NCI-H2196 treated with DMSO at 0.1 percent for 48 hours (cell line): ENCODE results near the gene ZNF667.

Experiments used
- DNase-seq: peaks from one replicate; lab custom pipeline; 2025; ENCODE audit not compliant: unreplicated experiment; lab: John Stamatoyannopoulos, UW

Gene ZNF667

GRCh38 chr19:56476651-56477428 lies at the start of gene ZNF667:
Gene ZNF667 (minus strand): TSS chr19:56477345. CDS start chr19:56462370, 14,975 bp downstream.
- no peak for DNase-seq

- DNase-seq, result no peak
Observed at GRCh38 chr19:56525214-56525860, 48.2 kb upstream of the ZNF667 start.

GRCh38 chr19:56508290-56508778 lies 31.2 kb upstream of the ZNF667 start:
- no peak for DNase-seq

DNA sequence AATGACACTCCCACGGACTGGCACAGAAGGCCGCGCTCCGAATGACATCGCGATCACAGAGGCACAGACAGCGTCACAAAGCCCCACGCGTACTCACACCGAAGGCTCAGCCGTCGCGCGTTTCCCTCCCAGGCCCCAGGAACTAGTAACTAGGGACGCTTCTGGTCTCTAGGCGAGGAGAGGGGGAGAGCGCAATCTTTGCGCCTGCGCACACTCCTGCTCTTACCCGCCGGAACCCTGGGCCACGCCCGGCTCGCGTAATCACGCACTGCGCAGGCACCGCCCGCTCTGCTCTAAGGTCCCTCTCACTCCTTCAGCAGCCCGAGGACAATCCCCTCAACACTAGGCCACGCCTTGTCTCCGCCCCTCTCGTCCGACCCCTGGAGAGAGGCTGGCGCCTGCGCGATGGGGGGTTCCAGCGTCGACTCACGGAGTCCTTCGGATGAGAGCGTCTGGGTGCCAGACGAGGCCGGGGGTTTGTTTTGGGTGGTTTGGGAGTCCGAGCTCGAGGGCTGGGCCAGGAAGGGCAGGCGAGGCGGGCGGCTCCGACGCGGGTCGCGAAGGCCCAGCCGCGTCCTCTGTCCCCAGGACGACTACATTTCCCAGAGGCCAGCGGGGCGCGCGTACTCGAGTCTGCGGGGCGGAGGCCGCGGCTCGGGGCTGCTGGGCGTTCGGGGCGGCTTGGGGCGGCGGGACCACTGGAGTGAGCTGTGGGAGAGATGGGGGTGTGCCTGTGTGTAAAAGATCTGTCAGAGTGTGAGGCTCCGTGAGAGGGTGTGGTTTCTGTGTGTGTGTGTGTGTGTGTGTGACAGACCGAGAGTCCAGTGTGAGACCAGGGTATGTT lies 30.5 kb upstream of the ZNF667 start, which contains the start of gene ZNF471:
TSS of gene ZNF471 (plus strand) at position 410 of the 844 bp plus-strand sequence. CDS start 3,717 bp downstream, outside the sequence.
- peak; percentile 96 for DNase-seq

DNA sequence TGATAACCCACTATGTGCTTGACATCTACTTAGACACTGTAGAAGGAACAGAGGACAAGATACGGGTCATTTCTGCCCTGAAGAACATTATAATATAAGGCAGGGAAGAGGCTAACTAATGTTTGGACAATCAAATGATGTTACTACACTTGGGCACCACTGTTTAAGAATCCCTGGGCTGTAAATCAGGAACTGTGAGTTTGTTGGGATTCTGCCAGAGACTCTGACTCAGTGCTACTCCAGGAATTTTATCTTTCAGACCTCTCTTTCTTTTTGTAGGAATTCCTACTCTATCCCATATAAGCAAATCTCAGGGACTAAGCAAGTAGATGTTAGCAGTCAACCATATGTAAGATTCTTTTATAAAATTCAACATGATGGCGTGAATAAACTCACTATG lies 27.4 kb upstream of the ZNF667 start:
- DNase-seq, result no peak

GRCh38 chr19:56491399-56491798 lies 14.3 kb upstream of the ZNF667 start:
- DNase-seq, result no peak

DNA sequence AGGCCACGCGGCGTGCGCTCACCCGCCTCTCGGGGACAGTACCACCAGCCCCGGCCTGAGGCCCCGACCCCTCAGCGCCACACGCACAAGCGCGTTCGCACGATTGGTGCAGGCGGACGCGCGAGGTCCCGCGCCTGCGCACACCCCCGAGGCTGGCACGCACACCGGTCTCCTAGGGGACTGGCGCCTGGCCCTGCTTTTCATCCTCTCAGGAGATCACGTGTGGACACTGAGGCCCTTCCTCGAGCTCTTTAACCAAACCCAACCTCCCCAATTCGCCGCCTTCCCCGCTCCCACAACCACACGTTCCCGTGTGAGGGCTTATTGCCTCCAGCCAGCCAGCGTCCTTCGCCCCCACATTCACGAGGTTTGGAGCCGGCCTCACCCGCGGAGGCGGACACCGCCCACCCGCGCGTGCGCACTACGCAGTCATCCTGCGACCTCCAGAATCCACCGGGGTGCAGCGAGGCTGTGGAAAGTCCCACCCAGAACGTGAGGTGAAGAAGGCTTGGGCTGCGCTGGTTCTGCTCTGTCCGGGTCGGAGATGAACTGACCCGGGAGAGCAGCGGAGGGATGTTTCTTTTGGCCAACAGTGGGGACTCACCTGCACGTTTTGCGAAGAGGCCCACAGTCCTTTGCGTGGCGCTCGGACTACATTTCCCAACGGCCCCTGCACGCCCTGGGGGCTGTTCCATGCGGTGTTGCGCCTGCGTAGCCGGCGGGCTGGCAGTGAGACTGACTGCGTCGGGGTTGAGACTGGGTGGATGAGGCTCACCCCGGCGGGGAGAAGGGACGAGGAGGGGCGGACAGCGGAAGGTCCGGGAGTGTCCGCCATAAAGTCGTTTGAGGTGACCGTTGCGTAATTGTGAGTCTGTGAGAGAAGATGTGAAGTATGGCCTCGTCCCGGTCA lies 539 bp upstream of the ZNF667 start:
- peak; percentile 81 for DNase-seq

DNA sequence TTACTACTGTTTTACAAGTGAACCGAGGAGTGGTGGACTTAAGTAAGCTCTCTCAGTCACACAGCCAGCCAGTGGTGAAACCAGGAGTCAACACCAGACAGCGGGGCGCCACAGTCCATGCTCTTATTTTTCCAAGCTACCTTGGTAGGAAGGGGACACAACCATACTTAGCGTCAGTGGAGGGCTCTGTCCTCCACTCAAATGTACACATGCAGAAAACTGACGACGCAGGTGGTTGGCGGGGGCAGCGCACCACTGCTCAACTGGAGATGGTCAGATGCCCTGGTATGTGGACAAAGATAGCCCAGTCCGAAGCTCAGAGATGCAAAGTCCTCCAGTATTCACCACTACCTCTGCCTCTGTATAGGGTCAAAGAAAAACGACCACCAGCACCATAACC lies 1.1 kb downstream of the ZNF667 start:
- DNase-seq, result no peak

DNA sequence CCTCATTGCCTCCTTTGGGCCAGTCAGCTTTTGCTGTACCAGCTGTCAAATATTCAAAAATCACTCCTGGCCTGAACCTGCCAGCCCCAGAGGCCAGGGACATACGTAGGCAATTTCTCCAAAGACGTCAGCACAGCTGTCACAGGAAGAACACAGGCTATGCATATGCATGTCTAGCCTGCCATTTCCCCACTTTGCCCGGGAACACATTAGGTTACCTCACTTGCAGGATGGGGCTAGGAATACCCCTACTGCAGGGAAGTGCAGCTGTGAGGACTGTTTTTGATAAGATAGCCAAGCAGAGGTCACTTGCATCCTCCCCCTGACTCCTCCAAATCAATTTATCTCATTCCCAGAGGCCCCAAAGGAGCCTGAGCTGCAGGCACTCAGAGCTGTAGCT lies 2.8 kb downstream of the ZNF667 start:
- DNase-seq, result no peak

DNA sequence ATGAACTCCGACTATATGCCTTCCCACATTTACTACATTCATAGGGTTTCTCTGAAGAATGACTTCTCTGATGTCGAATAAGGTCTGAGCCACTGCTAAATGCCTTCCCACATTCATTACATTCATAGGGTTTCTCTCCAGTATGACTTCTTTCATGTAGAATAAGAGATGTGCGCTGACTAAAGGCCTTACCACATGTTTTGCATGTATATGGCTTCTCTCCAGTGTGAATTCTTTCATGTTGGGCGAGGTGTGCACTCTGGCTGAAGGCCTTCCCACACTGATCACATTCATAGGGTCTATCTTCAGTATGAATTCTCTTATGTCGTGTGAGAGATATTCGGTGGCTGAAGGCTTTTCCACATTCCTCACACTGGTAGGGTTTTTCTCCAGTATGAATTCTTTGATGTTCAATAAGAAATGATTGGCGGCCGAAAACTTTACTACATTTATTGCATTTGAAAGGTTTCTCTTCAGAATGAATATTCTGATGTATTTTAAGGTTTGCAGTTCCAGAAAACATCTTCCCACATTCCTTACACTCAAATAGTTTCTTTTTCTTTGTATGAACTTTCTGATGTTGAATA lies 35.8 kb downstream of the ZNF667 start:
- no peak for DNase-seq

GRCh38 chr19:56423985-56424353 lies 53.2 kb downstream of the ZNF667 start:
- DNase-seq, result no peak

- DNase-seq, result no peak
Observed at GRCh38 chr19:56423276-56423984, 53.7 kb downstream of the ZNF667 start.

DNA sequence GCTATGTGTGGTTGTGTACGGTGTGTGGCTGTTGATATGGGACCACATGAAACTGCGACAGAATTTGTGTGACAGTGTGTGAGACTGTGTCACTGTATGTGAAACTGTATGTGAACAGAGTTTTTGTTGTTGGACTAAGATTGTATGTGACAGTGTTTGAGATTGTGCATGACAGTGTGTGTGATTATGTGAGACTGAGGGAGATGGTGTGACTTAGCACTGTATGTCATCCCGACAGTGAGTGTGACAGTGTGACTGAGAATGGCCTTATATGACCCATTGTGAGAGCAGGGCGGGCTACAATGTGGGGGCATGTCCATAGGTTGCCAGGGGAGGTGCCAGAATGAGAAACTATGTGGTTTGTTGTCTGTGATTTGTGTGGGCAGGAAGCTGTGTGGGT lies 72.1 kb downstream of the ZNF667 start:
- DNase-seq, result no peak

- no peak for DNase-seq
Observed at GRCh38 chr19:56404705-56405056, 72.5 kb downstream of the ZNF667 start.

DNA sequence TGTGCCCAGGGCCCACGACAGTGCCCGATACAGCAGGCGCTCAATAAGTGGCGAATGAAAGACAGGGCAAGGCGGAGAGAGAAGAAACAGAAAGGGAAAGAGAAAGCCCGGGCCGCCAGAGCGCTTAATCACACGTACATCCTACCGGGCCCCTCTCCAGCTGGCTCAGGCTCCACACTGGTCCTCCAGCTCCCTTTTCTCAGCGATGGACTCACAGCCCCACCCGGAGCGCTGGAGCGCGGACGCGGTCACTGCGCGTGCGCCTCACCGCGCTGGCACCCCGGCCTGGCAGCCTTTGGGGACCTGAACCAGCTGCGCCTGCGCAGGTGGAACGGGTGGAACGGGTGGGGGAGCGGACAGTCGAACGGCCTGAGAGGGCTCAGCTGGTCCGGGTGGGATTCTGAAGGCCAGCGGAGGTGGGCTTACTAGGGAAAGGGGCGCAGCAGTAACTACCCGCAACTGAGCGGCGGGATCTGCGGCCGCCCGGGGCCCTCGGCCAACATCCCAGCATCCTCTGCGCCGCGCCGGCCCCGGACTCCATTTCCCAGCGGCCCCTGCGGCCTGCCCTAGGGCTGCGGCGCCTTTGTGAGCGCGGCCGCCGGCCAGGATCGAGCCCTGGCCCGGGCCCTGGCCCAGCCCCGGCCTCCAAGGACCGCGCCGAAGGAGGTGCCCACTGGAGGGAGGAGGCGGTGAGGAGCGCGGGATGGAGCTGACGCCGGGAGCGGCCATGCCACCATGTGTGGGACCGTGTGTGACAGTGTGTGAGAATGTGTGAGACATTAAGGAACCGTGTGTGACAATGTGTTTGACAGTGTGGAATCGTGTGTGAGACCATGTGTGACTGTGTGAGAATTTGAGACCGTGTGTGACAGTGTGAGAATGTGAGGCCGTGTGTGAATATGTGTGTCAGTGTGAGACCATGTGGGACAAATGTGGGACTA lies 73.1 kb downstream of the ZNF667 start, which contains the start of gene ZNF583:
TSS of gene ZNF583 (plus strand) at position 569 of the 941 bp plus-strand sequence. CDS start 2,783 bp downstream, outside the sequence.
- DNase-seq, result peak; percentile 78

GRCh38 chr19:56403261-56403660 lies 73.9 kb downstream of the ZNF667 start:
- no peak for DNase-seq

DNA sequence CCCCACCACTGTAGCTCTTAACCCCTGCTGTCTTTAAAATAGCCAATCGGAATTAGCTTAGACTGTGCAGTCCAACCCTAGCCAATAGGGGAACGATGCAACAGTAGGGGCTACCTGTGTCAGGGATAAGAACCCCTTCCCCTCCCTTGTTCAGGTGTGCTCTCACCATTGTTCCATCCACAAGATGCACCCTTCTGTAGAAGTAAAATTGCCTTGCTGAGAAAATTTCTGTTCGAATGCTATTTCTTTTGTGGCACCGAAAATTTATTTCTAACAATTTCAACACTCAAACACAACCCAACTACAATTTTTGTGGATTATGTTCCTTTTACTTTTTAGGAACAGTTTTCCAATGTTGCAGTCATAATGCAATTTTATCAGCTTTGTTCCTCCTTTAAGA lies 76.7 kb downstream of the ZNF667 start:
- no peak for DNase-seq

DNA sequence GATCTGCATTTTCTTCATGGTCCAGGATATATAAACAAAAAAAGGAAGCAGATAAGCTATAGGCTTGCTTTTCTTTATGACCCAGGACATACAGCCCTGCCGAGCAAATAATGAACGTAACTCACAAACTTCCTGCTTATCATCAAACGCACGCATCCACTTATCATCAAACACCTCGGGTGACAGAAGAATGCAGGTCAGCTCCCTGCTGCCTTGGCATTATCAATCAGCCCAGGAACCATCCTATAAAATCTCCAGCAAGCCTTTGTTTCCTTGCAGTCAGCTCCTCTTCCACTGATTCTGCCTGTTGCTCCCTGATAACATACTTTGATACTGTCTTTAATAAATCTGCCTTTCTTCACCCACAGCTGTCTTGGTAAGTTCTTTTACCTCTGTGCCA lies 78.3 kb downstream of the ZNF667 start:
- DNase-seq, result no peak
